Natural killer cell (primary cell): ENCODE data around the gene TCF7L2. TPM values are rescaled to one million over a fixed set of nuclear protein-coding genes. Genes with fewer than 3 reads are reported as not detected.

Experiments
- ATAC-seq, 3 donors: fragments of 150-1000 bp in 2 of 3; fragments of 200-7000 bp in 1 of 3; cut with Tn5 transposase; 1 replicate in 1 of 3; 2 replicates in 2 of 3; pipeline ENCODE4 v1.10.0; 2021; ENCODE audit warnings: mild to moderate bottlenecking in 2 of 3, moderate library complexity in 2 of 3
- DNase-seq, 2 donors: peaks; one replicate each; pipeline versions ENCODE4 v3.0.0 to v3.0.0-alpha.2; 2013 to 2021; ENCODE audit warnings: mixed read lengths in 1 of 2
- H3K27ac ChIP-seq: one replicate; pipeline ENCODE4 v1.5.1; 2013; ENCODE audit warnings: mild to moderate bottlenecking, low read length
- H3K27me3 ChIP-seq: one replicate; pipeline ENCODE4 v1.6.1; 2013; ENCODE audit warnings: low read length; ENCODE audit not compliant: control insufficient read depth, insufficient read depth
- H3K36me3 ChIP-seq: one replicate; pipeline ENCODE4 v1.6.1; 2013; ENCODE audit warnings: low read length; ENCODE audit not compliant: control insufficient read depth, insufficient read depth
- H3K4me1 ChIP-seq: one replicate; pipeline ENCODE4 v1.6.1; 2013; ENCODE audit warnings: low read length; ENCODE audit not compliant: control insufficient read depth, insufficient read depth
- H3K4me3 ChIP-seq: one replicate; pipeline ENCODE4 v1.5.1; 2013; ENCODE audit warnings: low read length
- H3K9me3 ChIP-seq: one replicate; pipeline ENCODE4 v1.6.1; 2013; ENCODE audit warnings: low read length; ENCODE audit not compliant: control insufficient read depth, insufficient read depth
- H3K27ac Mint-ChIP-seq, 2 donors: one replicate each; pipeline ENCODE4 v1.8.0; 2022; ENCODE audit warnings: mild to moderate bottlenecking in 2 of 2, mixed read lengths in 2 of 2, moderate library complexity in 1 of 2
- H3K27me3 Mint-ChIP-seq, 2 donors: one replicate each; pipeline ENCODE4 v1.8.0; 2022; ENCODE audit warnings: low read depth in 2 of 2, mixed read lengths in 2 of 2
- H3K36me3 Mint-ChIP-seq: one replicate; pipeline ENCODE4 v1.8.0; 2022; ENCODE audit warnings: mixed read lengths
- H3K4me1 Mint-ChIP-seq, 2 donors: one replicate each; pipeline ENCODE4 v1.8.0; 2022; ENCODE audit warnings: mixed read lengths in 2 of 2
- H3K4me3 Mint-ChIP-seq: one replicate; pipeline ENCODE4 v1.8.0; 2022; ENCODE audit warnings: mild to moderate bottlenecking, moderate library complexity, mixed read lengths
- H3K9me3 Mint-ChIP-seq, 2 donors: one replicate each; pipeline ENCODE4 v1.8.0; 2022; ENCODE audit warnings: mixed read lengths in 2 of 2
- CTCF ChIP-seq: fragments of 200-600 bp; IDR thresholded peaks from one replicate; pipeline ENCODE4 v1.8.0; 2022; ENCODE audit warnings: antibody characterized with exemption
- WGBS: methylation state at CpG from one replicate; pipeline ENCODE4 v1.1.7; 2013; ENCODE audit warnings: missing lambda C conversion rate; ENCODE audit not compliant: insufficient coverage; 5-methylcytosine and 5-hydroxymethylcytosine counted together
- intact Hi-C: fragments of 100-400 bp; cut with micrococcal nuclease; formaldehyde crosslinking; loops from one replicate; pipeline ENCODE4 v1.14.2; 2022
- total RNA-seq, 4 donors: library from RNA; stranded (reverse); fragments of 120-200 nt in 1 of 4; gene quantifications; one replicate each; pipeline versions ENCODE4 v1.2.3 to v1.2.4, GENCODE V29; 2013 to 2022

TCF7L2 gene
- total RNA-seq, 3 donors from 2014 or later (not counting 1 experiment from before 2014, with no cell fraction given) = 10.4 to 32.7 (median 15.3) TPM

- 100% methylated on average over 1 of the region's 2 CpGs for WGBS
- H3K36me3 ChIP-seq = no peaks in the 10 kb centered on the region
- no peaks in the 10 kb centered on the region for H3K36me3 Mint-ChIP-seq
These were observed 189.7 kb downstream of the TCF7L2 start for GRCh38 chr10:113139699-113140098.

GRCh38 chr10:113140143-113141011 is 190.3 kb downstream of the TCF7L2 start:
- Histone ChIP-seq H3K27ac (no peak overlapping the region), H3K4me1 (no peaks in the 10 kb centered on the region), H3K9me3 (no peaks in the 10 kb centered on the region), H3K36me3 (no peaks in the 10 kb centered on the region), H3K27me3 (no peaks in the 10 kb centered on the region), H3K4me3 (no peak overlapping the region)
- Mint-ChIP-seq H3K4me3 (no peak overlapping the region), H3K27ac (no peak overlapping the region), H3K9me3 (no peaks in the 10 kb centered on the region), H3K4me1 (peaks cover 0 to 9% of the 10 kb centered on the region in 2 donors), H3K36me3 (no peaks in the 10 kb centered on the region), H3K27me3 (no peaks in the 10 kb centered on the region)
- no peak for ATAC-seq
- 92% methylated on average over 9 of the region's 10 CpGs for WGBS
- no peak for DNase-seq
- intact Hi-C loops = no loop called here
- no peak for TF ChIP-seq CTCF

More at GRCh38 chr10:113139699-113140098, 189.7 kb downstream of the TCF7L2 start:
- DNase-seq (no peak), ATAC-seq (no peak)
- Histone ChIP-seq H3K4me3 (no peak overlapping the region), H3K9me3 (no peaks in the 10 kb centered on the region), H3K4me1 (no peaks in the 10 kb centered on the region), H3K27ac (no peak overlapping the region), H3K27me3 (no peaks in the 10 kb centered on the region)
- H3K27me3 Mint-ChIP-seq = no peaks in the 10 kb centered on the region
- no peak for TF ChIP-seq CTCF
- no peak overlapping the region for H3K27ac Mint-ChIP-seq
- H3K4me1 Mint-ChIP-seq = peaks cover 0 to 9% of the 10 kb centered on the region in 2 donors
- no peaks in the 10 kb centered on the region for H3K9me3 Mint-ChIP-seq
- intact Hi-C loops = no loop called here
- no peak overlapping the region for H3K4me3 Mint-ChIP-seq

GRCh38 chr10:113142601-113143362 is 192.7 kb downstream of the TCF7L2 start:
- H3K27me3 ChIP-seq = no peaks in the 10 kb centered on the region
- no peaks in the 10 kb centered on the region for H3K27me3 Mint-ChIP-seq
- H3K27ac Mint-ChIP-seq = no peak overlapping the region
- WGBS = 96% methylated on average over 22 of the region's 22 CpGs
- H3K4me1 Mint-ChIP-seq = peaks cover 0 to 5% of the 10 kb centered on the region in 2 donors
- H3K36me3 Mint-ChIP-seq = no peaks in the 10 kb centered on the region
- no peak for TF ChIP-seq CTCF
- no peaks in the 10 kb centered on the region for H3K36me3 ChIP-seq
- no peaks in the 10 kb centered on the region for H3K4me1 ChIP-seq
- intact Hi-C loops = no loop called here
- no peaks in the 10 kb centered on the region for H3K9me3 ChIP-seq
- no peak overlapping the region for H3K4me3 Mint-ChIP-seq
- H3K4me3 ChIP-seq = no peak overlapping the region
- H3K27ac ChIP-seq = no peak overlapping the region
- no peak for DNase-seq
- H3K9me3 Mint-ChIP-seq = no peaks in the 10 kb centered on the region
- no peak for ATAC-seq
